NCI-H2196 (cell line): ENCODE measurements around the gene MYH11.

Experiments
- DNase-seq: peaks from one replicate; lab custom pipeline; 2025; ENCODE audit not compliant: unreplicated experiment; lab: John Stamatoyannopoulos, UW

MYH11 gene

GRCh38 chr16:15779664-15780351 is 77.0 kb downstream of the MYH11 start:
- no peak for DNase-seq

- no peak for DNase-seq
Measured at GRCh38 chr16:15778999-15779614, 77.7 kb downstream of the MYH11 start.

DNA sequence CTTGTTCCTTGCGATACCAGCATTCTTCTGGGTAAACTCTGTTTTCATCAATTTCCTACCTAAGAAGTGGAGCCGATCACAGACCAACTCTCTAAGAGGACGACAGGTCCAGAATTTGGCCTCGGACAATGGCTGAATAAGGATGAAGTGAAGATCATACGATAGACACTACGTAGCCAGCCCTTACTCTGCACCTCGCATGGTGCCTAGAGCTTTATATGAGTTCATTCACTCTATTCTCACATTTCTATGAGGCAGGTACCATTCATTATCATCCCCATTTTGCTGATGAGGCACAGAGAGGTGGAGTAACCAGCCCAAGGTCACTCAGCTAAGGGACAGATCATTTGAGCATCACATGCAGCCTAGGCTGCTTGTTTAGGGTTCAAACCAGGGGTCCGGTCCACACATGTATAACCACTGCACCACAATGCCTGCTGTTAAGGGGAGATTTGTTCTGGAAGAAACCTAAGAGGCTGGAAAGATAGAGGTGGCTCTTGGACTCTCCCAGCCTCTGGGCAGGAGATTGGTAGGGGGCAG is 78.6 kb downstream of the MYH11 start:
- DNase-seq: no peak

- peak; percentile 15 for DNase-seq
Measured at GRCh38 chr16:15777533-15778203, 79.2 kb downstream of the MYH11 start.

- no peak for DNase-seq
Measured at GRCh38 chr16:15776572-15776971, 80.3 kb downstream of the MYH11 start.

DNA sequence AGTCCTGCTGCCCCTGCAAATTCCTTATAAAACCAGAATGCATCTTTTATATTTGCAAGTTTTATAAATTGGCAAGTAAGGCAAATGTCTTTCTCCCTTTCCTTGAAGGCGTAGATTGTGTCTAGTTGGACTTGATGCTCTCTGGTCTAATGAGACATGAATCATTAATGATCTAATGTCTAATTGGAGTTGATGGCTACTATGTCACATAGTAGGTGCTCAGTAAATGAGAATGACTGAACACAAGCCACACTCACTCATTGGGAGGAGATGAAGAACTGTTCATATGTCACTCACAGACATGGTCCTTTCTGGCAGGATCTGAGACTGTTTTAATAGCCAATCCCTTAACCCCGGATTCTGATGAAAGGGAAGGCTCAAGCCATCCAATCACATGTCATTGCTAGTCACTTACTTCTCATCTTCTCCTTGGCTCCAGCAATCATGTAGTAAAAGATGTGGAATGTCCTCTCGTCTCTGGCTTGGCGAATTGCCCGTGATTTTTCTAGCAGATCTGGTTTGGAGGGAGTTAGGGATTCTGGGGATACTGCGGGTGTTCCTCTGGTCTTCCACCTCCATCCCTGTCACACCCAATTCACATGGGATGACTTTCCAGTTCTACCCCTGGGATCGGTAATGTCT is 81.0 kb downstream of the MYH11 start:
- DNase-seq: no peak

DNA sequence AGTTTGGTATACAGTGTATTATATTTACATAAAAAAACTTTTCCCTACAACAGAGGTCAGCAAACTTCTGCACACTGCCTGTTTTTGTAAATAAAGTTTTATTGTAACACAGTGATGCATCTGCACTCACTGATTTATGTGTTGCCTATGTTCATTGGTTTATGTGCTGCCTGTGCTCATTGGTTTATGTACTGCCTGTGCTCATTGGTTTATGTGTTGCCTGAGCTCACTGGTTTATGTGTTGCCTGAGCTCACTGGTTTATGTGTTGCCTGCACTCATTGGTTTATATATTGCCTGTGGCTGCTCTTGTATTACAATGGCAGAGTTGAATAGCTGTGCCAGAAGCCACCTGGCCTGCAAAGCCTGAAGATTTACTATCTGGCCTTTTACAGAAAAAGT is 81.6 kb downstream of the MYH11 start:
- DNase-seq: no peak

- DNase-seq: no peak
Measured at GRCh38 chr16:15773968-15774367, 82.9 kb downstream of the MYH11 start.

GRCh38 chr16:15772579-15773293 is 84.1 kb downstream of the MYH11 start:
- DNase-seq: no peak

DNA sequence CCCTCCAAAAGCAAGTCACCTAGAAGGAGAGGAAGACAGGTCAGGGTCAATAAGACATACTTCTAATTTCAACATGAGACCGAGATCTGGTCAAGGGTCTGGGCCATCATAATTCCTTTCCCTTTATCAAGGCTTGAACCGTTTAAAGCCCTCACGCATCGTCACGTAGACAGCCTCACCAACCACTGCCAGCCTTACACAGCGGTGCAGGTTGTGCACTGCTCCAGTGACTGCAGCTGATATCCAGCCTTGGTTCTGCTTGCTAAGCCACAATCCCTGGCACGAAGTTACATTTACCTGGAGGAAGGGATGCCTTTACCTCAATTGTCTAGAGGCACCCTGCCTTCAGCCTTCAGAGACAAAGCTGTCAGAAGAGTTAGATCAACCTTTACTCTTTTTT is 85.1 kb downstream of the MYH11 start:
- no peak for DNase-seq

DNA sequence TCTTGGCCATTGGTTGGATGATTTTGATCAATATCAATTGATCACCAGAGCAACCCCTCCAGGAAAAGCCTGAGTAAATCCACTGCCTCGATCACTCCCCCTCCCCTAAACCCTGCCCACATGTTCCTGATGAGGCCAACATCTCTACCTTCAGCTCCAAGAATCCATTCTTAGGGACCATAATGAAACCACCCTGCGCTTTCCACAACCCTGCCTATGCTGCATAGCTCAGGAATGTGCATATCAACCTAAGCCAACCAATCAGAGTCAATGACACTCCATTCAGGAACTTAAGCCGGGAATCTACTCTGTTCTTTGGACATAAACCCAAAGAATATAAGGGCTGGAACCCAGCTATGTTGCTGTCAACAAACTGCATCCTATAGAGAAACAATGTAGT is 86.3 kb downstream of the MYH11 start:
- no peak for DNase-seq

GRCh38 chr16:15770107-15770506 is 86.7 kb downstream of the MYH11 start:
- DNase-seq: no peak

GRCh38 chr16:15769239-15769638 is 87.6 kb downstream of the MYH11 start:
- DNase-seq: no peak

DNA sequence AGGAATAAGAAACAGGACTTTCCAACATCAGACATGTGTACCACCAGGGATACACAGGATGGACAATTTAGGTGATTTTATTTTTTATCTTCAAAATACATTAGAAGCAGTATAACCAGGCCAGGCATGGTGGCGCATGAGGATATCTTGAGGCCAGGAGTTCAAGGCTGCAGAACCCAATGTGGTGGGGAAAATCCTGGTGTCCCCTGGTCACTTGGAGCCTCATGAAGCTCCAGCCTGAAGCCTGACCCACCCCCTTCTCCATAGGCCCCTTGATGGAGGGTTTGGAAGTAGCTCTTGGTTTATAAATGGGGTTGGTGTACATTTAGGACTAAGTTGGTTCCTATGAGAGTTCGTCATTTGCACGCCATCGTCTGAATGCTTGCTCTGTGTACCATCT is 88.6 kb downstream of the MYH11 start:
- no peak for DNase-seq

GRCh38 chr16:15766918-15767317 is 89.9 kb downstream of the MYH11 start:
- no peak for DNase-seq

DNA sequence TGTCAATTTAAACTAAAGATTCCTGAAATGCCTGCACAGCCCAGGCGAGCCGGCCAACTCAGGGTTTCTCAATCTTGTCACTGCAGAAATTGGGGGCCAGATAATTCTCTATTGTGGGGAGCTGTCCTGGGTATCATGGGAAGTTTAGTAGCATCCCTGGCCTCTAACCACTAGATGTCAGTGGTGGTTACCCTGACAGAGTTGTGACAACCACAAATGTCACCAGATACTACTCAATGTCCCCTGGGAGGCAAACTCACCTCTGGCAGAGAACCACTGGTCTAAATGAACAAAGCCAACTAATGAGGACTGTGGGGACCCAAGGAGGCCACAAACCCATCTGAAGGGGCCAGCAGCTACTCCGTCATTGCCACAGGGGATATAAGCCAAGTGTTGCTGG is 90.9 kb downstream of the MYH11 start:
- peak; percentile 47 for DNase-seq

- DNase-seq: no peak
Measured at GRCh38 chr16:15765116-15765515, 91.7 kb downstream of the MYH11 start.

- no peak for DNase-seq
Measured at GRCh38 chr16:15764112-15764511, 92.7 kb downstream of the MYH11 start.

GRCh38 chr16:15760129-15760528 is 96.7 kb downstream of the MYH11 start:
- DNase-seq: no peak

GRCh38 chr16:15759070-15759469 is 97.8 kb downstream of the MYH11 start:
- DNase-seq: no peak

DNA sequence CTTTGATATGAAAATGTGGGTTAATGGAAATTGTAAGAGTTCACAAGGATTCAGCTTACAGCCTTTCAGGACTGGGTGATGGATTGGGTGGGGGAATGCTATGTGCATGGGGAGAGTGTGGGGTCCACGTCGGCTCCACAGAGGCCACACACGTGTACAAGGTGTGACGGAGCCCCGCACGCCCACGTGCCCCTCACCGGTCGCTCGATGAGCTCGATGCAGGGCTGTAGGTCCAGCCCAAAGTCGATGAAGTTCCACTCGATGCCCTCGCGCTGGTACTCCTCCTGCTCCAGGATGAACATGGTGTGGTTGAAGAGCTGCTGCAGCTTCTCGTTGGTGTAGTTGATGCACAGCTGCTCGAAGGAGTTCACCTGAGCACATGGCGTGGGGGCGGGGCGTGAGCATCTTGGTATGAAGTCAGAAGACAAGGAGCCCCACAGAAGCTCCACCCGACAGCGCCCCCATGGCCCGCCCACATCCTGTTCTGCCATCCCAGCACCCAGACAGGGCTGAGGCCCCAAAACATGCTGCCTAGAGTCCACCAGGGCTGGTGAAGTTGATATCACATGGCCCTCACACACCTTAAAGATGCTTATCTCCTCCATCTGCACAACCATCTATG is 99.1 kb downstream of the MYH11 start:
- DNase-seq: no peak
